Naive thymus-derived CD4-positive, alpha-beta T cell (primary cell): ENCODE measurements around the gene FBLN5. TPM values are rescaled to one million over a fixed set of nuclear protein-coding genes. Genes with fewer than 3 reads are reported as not detected.
A peak's percentile ranks its signal among the peaks of the same experiment; 100 is the strongest.

ENCODE experiments used
- ATAC-seq: fragments of 150-1000 bp; cut with Tn5 transposase; 2 replicates; pipeline ENCODE4 v1.10.0; 2021; ENCODE audit warnings: mild to moderate bottlenecking, moderate library complexity
- CTCF ChIA-PET: fragments of 350-600 bp; sonication (Branson Sonifier 250); formaldehyde crosslinking; loops from one replicate; lab custom pipeline; 2021; ENCODE audit warnings: antibody characterized with exemption; lab: Charles Lee
- POLR2A ChIA-PET: fragments of 350-600 bp; sonication (Branson Sonifier 250); formaldehyde crosslinking; loops from one replicate; lab custom pipeline; 2021; ENCODE audit warnings: antibody characterized with exemption, inconsistent platforms; lab: Charles Lee
- DNase-seq, 9 donors: peaks; one replicate each; pipeline versions ENCODE4 v3.0.0 to v3.0.0-alpha.2; 2020 to 2022; ENCODE audit warnings: mixed read lengths in 1 of 9
- H3K27ac ChIP-seq: one replicate; pipeline ENCODE4 v1.7.0; 2013; ENCODE audit warnings: mild to moderate bottlenecking, low read depth, low read length, moderate library complexity
- H3K27me3 ChIP-seq, 2 donors: one replicate each; pipeline ENCODE4 v1.7.0; 2013; ENCODE audit warnings: low read length in 2 of 2, mild to moderate bottlenecking in 2 of 2, moderate library complexity in 2 of 2; ENCODE audit not compliant: control insufficient read depth in 2 of 2, insufficient read depth in 2 of 2
- H3K36me3 ChIP-seq, 3 experiments: 1 replicate in 2 of 3; 2 replicates in 1 of 3; pipeline ENCODE4 v1.7.0; 2013; ENCODE audit warnings: low read length in 3 of 3, mild to moderate bottlenecking in 3 of 3, moderate library complexity in 1 of 3; ENCODE audit not compliant: insufficient read depth in 3 of 3, control insufficient read depth in 2 of 3
- H3K4me1 ChIP-seq, 2 donors: one replicate each; pipeline ENCODE4 v1.7.0; 2013; ENCODE audit warnings: low read length in 2 of 2, mild to moderate bottlenecking in 2 of 2, moderate library complexity in 1 of 2; ENCODE audit not compliant: control insufficient read depth in 2 of 2, insufficient read depth in 2 of 2
- H3K4me3 ChIP-seq: 2 replicates; pipeline ENCODE4 v1.7.0; 2013; ENCODE audit warnings: mild to moderate bottlenecking, low read length
- H3K9me3 ChIP-seq, 3 experiments: 1 replicate in 2 of 3; 2 replicates in 1 of 3; pipeline ENCODE4 v1.7.0; 2013; ENCODE audit warnings: low read length in 3 of 3; ENCODE audit not compliant: control insufficient read depth in 2 of 3
- H3K27ac Mint-ChIP-seq, 9 donors: one replicate each; pipeline ENCODE4 v1.8.0; 2020 to 2022; ENCODE audit warnings: mixed read lengths in 9 of 9, mild to moderate bottlenecking in 8 of 9, moderate library complexity in 5 of 9, inconsistent platforms in 2 of 9
- H3K27me3 Mint-ChIP-seq, 5 donors: one replicate each; pipeline ENCODE4 v1.8.0; 2021 to 2022; ENCODE audit warnings: mixed read lengths in 5 of 5, mild to moderate bottlenecking in 1 of 5
- H3K36me3 Mint-ChIP-seq, 5 donors: one replicate each; pipeline ENCODE4 v1.8.0; 2020 to 2022; ENCODE audit warnings: mixed read lengths in 5 of 5, mild to moderate bottlenecking in 3 of 5, inconsistent platforms in 1 of 5
- H3K4me1 Mint-ChIP-seq, 7 donors: one replicate each; pipeline ENCODE4 v1.8.0; 2020 to 2022; ENCODE audit warnings: mixed read lengths in 7 of 7, mild to moderate bottlenecking in 3 of 7, inconsistent platforms in 1 of 7
- H3K4me3 Mint-ChIP-seq, 10 donors: one replicate each; pipeline ENCODE4 v1.8.0; 2020 to 2022; ENCODE audit warnings: mild to moderate bottlenecking in 10 of 10, mixed read lengths in 10 of 10, moderate library complexity in 6 of 10, inconsistent platforms in 2 of 10
- H3K9me3 Mint-ChIP-seq, 11 donors: one replicate each; pipeline ENCODE4 v1.8.0; 2020 to 2022; ENCODE audit warnings: mixed read lengths in 11 of 11, mild to moderate bottlenecking in 4 of 11, inconsistent platforms in 1 of 11, moderate library complexity in 1 of 11
- intact Hi-C, 2 donors: fragments of 100-400 bp; cut with micrococcal nuclease; formaldehyde crosslinking; loops; one replicate each; pipeline ENCODE4 v1.15.1; 2023
- polyA plus RNA-seq, 2 donors: library from polyadenylated mRNA; unstranded; fragments of 300-500 nt; fragmentation: Illumina TruSeq; gene quantifications; one replicate each; pipeline ENCODE4 v1.2.3, GENCODE V29; 2021
- total RNA-seq, 6 experiments: library from RNA in 5 of 6; stranded (reverse) in 5 of 6; gene quantifications; 1 replicate in 5 of 6; 2 replicates in 1 of 6; pipeline ENCODE4 v1.2.3 and lab custom pipeline; 2021 to 2026

The FBLN5 gene
- total and polyA plus RNA-seq, 7 experiments from 2014 or later: 2.9 to 53.3 (median 10.7) TPM

GRCh38 chr14:91935586-91935985, 11.9 kb downstream of the FBLN5 start:
- no peak for ATAC-seq
- Mint-ChIP-seq H3K9me3 (peaks cover 0 to 3% (median 0%) of the 10 kb centered on the region in 11 donors), H3K27ac (no peak overlapping the region), H3K4me3 (no peak overlapping the region), H3K27me3 (peaks cover 0 to 5% (median 0%) of the 10 kb centered on the region in 5 donors), H3K4me1 (peaks cover 0 to 1% (median 0%) of the 10 kb centered on the region in 7 donors), H3K36me3 (no peaks in the 10 kb centered on the region)
- H3K27me3 ChIP-seq: no peaks in the 10 kb centered on the region
- H3K9me3 ChIP-seq: no peaks in the 10 kb centered on the region
- H3K4me1 ChIP-seq: no peaks in the 10 kb centered on the region
- DNase-seq: no peak
- no peaks in the 10 kb centered on the region for H3K36me3 ChIP-seq
- H3K27ac ChIP-seq: no peak overlapping the region
- intact Hi-C loops: no loop called here
- H3K4me3 ChIP-seq: no peak overlapping the region
- POLR2A ChIA-PET: no interaction called here
- CTCF ChIA-PET: no interaction called here

GRCh38 chr14:91934554-91935285, 12.8 kb downstream of the FBLN5 start:
- CTCF ChIA-PET: no interaction called here
- H3K27ac ChIP-seq: no peak overlapping the region
- Mint-ChIP-seq H3K4me1 (peaks cover 0 to 1% (median 0%) of the 10 kb centered on the region in 7 donors), H3K4me3 (no peak overlapping the region), H3K27ac (no peak overlapping the region), H3K27me3 (peaks cover 0 to 5% (median 0%) of the 10 kb centered on the region in 5 donors), H3K36me3 (no peaks in the 10 kb centered on the region), H3K9me3 (peaks cover 0 to 3% (median 0%) of the 10 kb centered on the region in 11 donors)
- ATAC-seq (no peak), DNase-seq (no peak)
- no peaks in the 10 kb centered on the region for H3K27me3 ChIP-seq
- H3K36me3 ChIP-seq: no peaks in the 10 kb centered on the region
- H3K4me1 ChIP-seq: no peaks in the 10 kb centered on the region
- POLR2A ChIA-PET: no interaction called here
- intact Hi-C loops: no loop called here
- no peaks in the 10 kb centered on the region for H3K9me3 ChIP-seq
- H3K4me3 ChIP-seq: no peak overlapping the region

GRCh38 chr14:91931478-91932088, 15.9 kb downstream of the FBLN5 start:
- POLR2A ChIA-PET: no interaction called here
- Mint-ChIP-seq H3K36me3 (no peaks in the 10 kb centered on the region), H3K4me3 (no peak overlapping the region), H3K27me3 (peaks cover 0 to 9% (median 0%) of the 10 kb centered on the region in 5 donors), H3K27ac (peak overlapping the region in 1 of 9 donors; percentile 69), H3K9me3 (no peaks in the 10 kb centered on the region), H3K4me1 (peaks cover 0 to 1% (median 0%) of the 10 kb centered on the region in 7 donors)
- H3K4me3 ChIP-seq: no peak overlapping the region
- no peak for ATAC-seq
- CTCF ChIA-PET: interaction anchor here (0.7 kb wide), 1 partner anchor 1013 kb away, joined by 3 read pairs; no protein-coding TSS in a partner anchor
- H3K27ac ChIP-seq: no peak overlapping the region
- DNase-seq: no peak
- H3K4me1 ChIP-seq: no peaks in the 10 kb centered on the region
- intact Hi-C loops: no loop called here
- H3K9me3 ChIP-seq: no peaks in the 10 kb centered on the region
- H3K36me3 ChIP-seq: no peaks in the 10 kb centered on the region
- no peaks in the 10 kb centered on the region for H3K27me3 ChIP-seq

GRCh38 chr14:91929700-91930099, 17.8 kb downstream of the FBLN5 start:
- no peaks in the 10 kb centered on the region for H3K4me1 ChIP-seq
- H3K9me3 ChIP-seq: no peaks in the 10 kb centered on the region
- DNase-seq: no peak
- ChIA-PET CTCF (no interaction called here), POLR2A (no interaction called here)
- H3K27ac ChIP-seq: no peak overlapping the region
- no peak overlapping the region for H3K4me3 ChIP-seq
- peaks cover 0 to 8% (median 0%) of the 10 kb centered on the region in 5 donors for H3K27me3 Mint-ChIP-seq
- no peaks in the 10 kb centered on the region for H3K27me3 ChIP-seq
- H3K4me3 Mint-ChIP-seq: no peak overlapping the region
- no peaks in the 10 kb centered on the region for H3K36me3 ChIP-seq
- intact Hi-C loops: no loop called here
- no peaks in the 10 kb centered on the region for H3K36me3 Mint-ChIP-seq
- no peaks in the 10 kb centered on the region for H3K9me3 Mint-ChIP-seq
- peaks cover 0 to 1% (median 0%) of the 10 kb centered on the region in 7 donors for H3K4me1 Mint-ChIP-seq
- no peak overlapping the region for H3K27ac Mint-ChIP-seq
- no peak for ATAC-seq

GRCh38 chr14:91927800-91928199, 19.7 kb downstream of the FBLN5 start:
- Mint-ChIP-seq H3K27ac (peak overlapping the region in 1 of 9 donors; percentile 68), H3K36me3 (no peaks in the 10 kb centered on the region), H3K27me3 (peaks cover 0 to 4% (median 0%) of the 10 kb centered on the region in 5 donors), H3K9me3 (no peaks in the 10 kb centered on the region), H3K4me3 (no peak overlapping the region), H3K4me1 (no peaks in the 10 kb centered on the region)
- Histone ChIP-seq H3K4me1 (no peaks in the 10 kb centered on the region), H3K9me3 (no peaks in the 10 kb centered on the region), H3K4me3 (no peak overlapping the region), H3K36me3 (no peaks in the 10 kb centered on the region), H3K27me3 (no peaks in the 10 kb centered on the region), H3K27ac (no peak overlapping the region)
- ATAC-seq (no peak), DNase-seq (no peak)
- intact Hi-C loops: no loop called here
- ChIA-PET CTCF (no interaction called here), POLR2A (interaction anchor here (0.5 kb wide), 1 partner anchor 90 kb away, joined by 3 read pairs; no protein-coding TSS in a partner anchor)

GRCh38 chr14:91927191-91927590, 20.3 kb downstream of the FBLN5 start:
- Histone ChIP-seq H3K27ac (no peak overlapping the region), H3K9me3 (no peaks in the 10 kb centered on the region), H3K4me3 (no peak overlapping the region), H3K4me1 (no peaks in the 10 kb centered on the region), H3K36me3 (no peaks in the 10 kb centered on the region), H3K27me3 (no peaks in the 10 kb centered on the region)
- ATAC-seq (no peak), DNase-seq (no peak)
- Mint-ChIP-seq H3K36me3 (no peaks in the 10 kb centered on the region), H3K4me3 (no peak overlapping the region), H3K4me1 (no peaks in the 10 kb centered on the region), H3K27me3 (peaks cover 0 to 4% (median 0%) of the 10 kb centered on the region in 5 donors), H3K27ac (no peak overlapping the region), H3K9me3 (no peaks in the 10 kb centered on the region)
- POLR2A ChIA-PET: no interaction called here
- intact Hi-C loops: no loop called here
- CTCF ChIA-PET: no interaction called here
